RWPE2 (cell line): ENCODE measurements around the gene CAMK2A.
"Not testable (repeated sequence)": the region's sequence is repeated elsewhere in the genome, so short reads cannot be mapped to it uniquely, and the experiment has no call there.

Source experiments
- ATAC-seq: fragments of 200-7000 bp; cut with Tn5 transposase; 3 replicates; pipeline ENCODE4 v1.9.1; 2021; ENCODE audit warnings: low read depth
- DNase-seq: peaks from one replicate; pipeline ENCODE4 v3.0.0-alpha.2; 2020; ENCODE audit warnings: low spot score
- H3K27ac ChIP-seq: fragments of 450-650 bp; 2 replicates; pipeline ENCODE4 v1.5.1; 2017; ENCODE audit warnings: mild to moderate bottlenecking; ENCODE audit not compliant: poor library complexity, severe bottlenecking
- H3K27me3 ChIP-seq: fragments of 250-450 bp; sonication (Bioruptor Pico); 2 replicates; pipeline ENCODE4 v1.5.1; 2021; ENCODE audit warnings: mild to moderate bottlenecking, moderate library complexity; ENCODE audit not compliant: insufficient read depth, poor library complexity, severe bottlenecking
- H3K36me3 ChIP-seq: fragments of 250-450 bp; sonication (Bioruptor Pico); 2 replicates; pipeline ENCODE4 v1.5.1; 2020; ENCODE audit warnings: low read depth, mild to moderate bottlenecking, moderate library complexity
- H3K4me1 ChIP-seq: fragments of 250-450 bp; sonication (Bioruptor Pico); 2 replicates; pipeline ENCODE4 v1.5.1; 2021; ENCODE audit warnings: mild to moderate bottlenecking, moderate library complexity; ENCODE audit not compliant: insufficient read depth, poor library complexity, severe bottlenecking
- H3K4me3 ChIP-seq: fragments of 250-450 bp; sonication (Bioruptor Pico); 2 replicates; pipeline ENCODE4 v1.5.1; 2021; ENCODE audit warnings: mild to moderate bottlenecking, moderate library complexity; ENCODE audit not compliant: severe bottlenecking
- H3K9me3 ChIP-seq: fragments of 250-450 bp; sonication (Bioruptor Pico); 2 replicates; pipeline ENCODE4 v1.5.1; 2021; ENCODE audit warnings: mild to moderate bottlenecking, moderate library complexity; ENCODE audit not compliant: severe bottlenecking
- CTCF ChIP-seq: fragments of 450-650 bp; IDR thresholded peaks from one replicate; pipeline ENCODE4 v1.5.1; 2017; ENCODE audit warnings: mild to moderate bottlenecking, moderate library complexity; ENCODE audit not compliant: poor library complexity, severe bottlenecking

The CAMK2A gene

GRCh38 chr5:150251504-150251903 is 38.1 kb downstream of the CAMK2A start:
- Histone ChIP-seq H3K27ac (no peak overlapping the region), H3K9me3 (no peaks in the 10 kb centered on the region), H3K27me3 (no peaks in the 10 kb centered on the region), H3K4me1 (no peaks in the 10 kb centered on the region), H3K36me3 (no peaks in the 10 kb centered on the region), H3K4me3 (no peak overlapping the region)
- TF ChIP-seq CTCF: no peak
- DNase-seq (peak; percentile 58), ATAC-seq (no peak)

GRCh38 chr5:150249744-150250143 is 39.8 kb downstream of the CAMK2A start:
- no peaks in the 10 kb centered on the region for H3K27me3 ChIP-seq
- no peaks in the 10 kb centered on the region for H3K9me3 ChIP-seq
- H3K27ac ChIP-seq: no peak overlapping the region
- TF ChIP-seq CTCF: no peak
- no peaks in the 10 kb centered on the region for H3K36me3 ChIP-seq
- no peak overlapping the region for H3K4me3 ChIP-seq
- DNase-seq (no peak), ATAC-seq (no peak)
- H3K4me1 ChIP-seq: no peaks in the 10 kb centered on the region

GRCh38 chr5:150248946-150249345 is 40.6 kb downstream of the CAMK2A start:
- ATAC-seq (no peak), DNase-seq (no peak)
- Histone ChIP-seq H3K27ac (no peak overlapping the region), H3K9me3 (no peaks in the 10 kb centered on the region), H3K4me1 (no peaks in the 10 kb centered on the region), H3K4me3 (no peak overlapping the region), H3K27me3 (no peaks in the 10 kb centered on the region), H3K36me3 (no peaks in the 10 kb centered on the region)
- TF ChIP-seq CTCF: no peak

GRCh38 chr5:150248493-150248892 is 41.1 kb downstream of the CAMK2A start:
- not testable (repeated sequence) for H3K36me3 ChIP-seq, H3K4me3 ChIP-seq, DNase-seq, H3K9me3 ChIP-seq, H3K27me3 ChIP-seq, H3K4me1 ChIP-seq, ATAC-seq, H3K27ac ChIP-seq

- Histone ChIP-seq H3K36me3 (no peaks in the 10 kb centered on the region), H3K9me3 (no peaks in the 10 kb centered on the region), H3K27ac (no peak overlapping the region), H3K4me3 (no peak overlapping the region), H3K4me1 (no peaks in the 10 kb centered on the region), H3K27me3 (no peaks in the 10 kb centered on the region)
- DNase-seq (no peak), ATAC-seq (no peak)
- no peak for TF ChIP-seq CTCF
Observed at GRCh38 chr5:150247726-150248125, 41.8 kb downstream of the CAMK2A start.
